ENCODE measurements around the gene RABGAP1L. TPM values are rescaled to one million over a fixed set of nuclear protein-coding genes. Genes with fewer than 3 reads are reported as not detected.
A peak's percentile ranks its signal among the peaks of the same experiment; 100 is the strongest.
"Not testable (repeated sequence)": the region's sequence is repeated elsewhere in the genome, so short reads cannot be mapped to it uniquely, and the experiment has no call there.

Gene RABGAP1L
- total RNA-seq, 1 donor from 2014 or later: 28.8 TPM

DNA sequence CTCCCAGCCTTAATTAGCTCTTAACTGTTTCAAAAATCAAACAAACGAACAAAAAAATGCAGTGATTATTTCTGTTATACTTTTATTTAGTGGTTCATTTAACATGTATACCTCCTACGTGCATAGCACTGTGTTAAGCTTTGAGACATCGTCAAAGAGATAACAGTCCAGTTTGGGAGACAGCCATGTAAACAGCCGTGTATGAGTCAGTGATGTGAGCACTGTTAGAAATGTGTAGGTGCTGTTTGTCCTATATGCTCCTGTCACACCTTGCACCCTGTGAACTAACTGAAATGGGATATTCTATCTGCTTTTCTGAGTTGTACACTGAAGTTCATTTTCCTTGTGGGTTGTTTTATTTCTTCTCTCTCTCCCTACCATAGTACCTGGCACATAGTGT lies 730.7 kb downstream of the RABGAP1L start:
- DNase-seq (ENCODE audit: low spot score): no peak
- Mint-ChIP-seq H3K9me3 (peaks cover 5% of the 10 kb centered on the region), H3K27ac (no peak overlapping the region)

DNA sequence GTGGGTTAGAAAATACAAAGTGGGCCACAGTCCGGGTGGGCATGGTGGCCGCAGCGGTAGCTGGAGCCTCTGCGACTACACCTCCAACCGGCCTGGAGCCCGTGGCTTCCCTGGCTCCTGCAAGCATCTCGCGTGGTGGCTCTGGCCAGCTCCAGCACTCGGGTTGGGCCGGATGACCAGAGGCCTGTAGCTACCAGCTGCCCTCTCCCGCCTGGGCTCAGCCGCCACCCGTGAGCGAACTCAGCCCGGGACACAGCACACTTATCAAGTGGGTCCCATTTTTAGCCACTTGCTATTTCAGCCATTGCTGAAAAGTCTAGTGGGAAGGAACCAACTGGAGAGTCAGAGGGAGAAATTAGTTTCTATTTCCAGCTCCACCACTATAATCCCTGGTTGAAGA lies 732.7 kb downstream of the RABGAP1L start:
- Mint-ChIP-seq H3K36me3 (ENCODE audit: low read depth) (no peaks in the 10 kb centered on the region), H3K9me3 (peaks cover 5% of the 10 kb centered on the region), H3K27ac (no peak overlapping the region), H3K27me3 (ENCODE audit: low read depth) (no peaks in the 10 kb centered on the region), H3K4me3 (ENCODE audit: low read depth) (no peak overlapping the region), H3K4me1 (ENCODE audit: low read depth) (peaks cover 2% of the 10 kb centered on the region)
- intact Hi-C loops (cut with micrococcal nuclease): no loop called here
- DNase-seq (ENCODE audit: low spot score): no peak

More for the DNA sequence above, 730.7 kb downstream of the RABGAP1L start:
- no peak overlapping the region for H3K4me3 Mint-ChIP-seq (ENCODE audit: low read depth)
- no peaks in the 10 kb centered on the region for H3K27me3 Mint-ChIP-seq (ENCODE audit: low read depth)
- intact Hi-C loops (cut with micrococcal nuclease): no loop called here
- no peaks in the 10 kb centered on the region for H3K36me3 Mint-ChIP-seq (ENCODE audit: low read depth)
- H3K4me1 Mint-ChIP-seq (ENCODE audit: low read depth): peaks cover 2% of the 10 kb centered on the region

DNA sequence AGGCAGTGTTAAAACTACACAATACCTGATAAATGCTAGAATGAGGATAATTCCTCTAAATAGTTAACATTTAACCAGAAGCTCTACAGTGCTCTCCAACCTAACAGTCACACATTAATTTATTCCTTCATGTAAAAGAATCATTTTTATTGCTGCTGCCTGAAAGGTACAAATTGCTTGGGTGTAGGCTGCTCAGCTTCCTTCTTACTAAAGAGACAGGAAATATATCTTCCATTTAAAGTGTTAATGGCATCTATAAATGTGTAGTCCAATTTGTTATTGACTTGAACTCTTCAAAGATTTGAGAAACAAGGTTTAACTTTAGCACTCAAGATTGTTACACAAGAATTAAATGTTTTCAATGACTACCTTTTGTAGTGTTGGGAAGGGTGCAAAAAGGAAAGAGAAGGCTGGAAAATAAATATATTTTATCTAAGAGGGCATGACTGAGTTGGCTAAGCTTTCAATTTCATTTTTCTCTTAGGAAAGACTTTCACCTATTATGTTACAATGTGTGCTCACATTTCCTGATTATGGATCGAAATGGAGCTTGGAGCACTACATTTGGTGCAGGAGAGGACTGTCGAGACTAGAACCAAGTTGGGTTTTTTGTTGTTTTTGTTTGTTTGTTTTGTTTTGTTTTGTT lies 734.9 kb downstream of the RABGAP1L start:
- no peak overlapping the region for H3K27ac Mint-ChIP-seq
- H3K27me3 Mint-ChIP-seq (ENCODE audit: low read depth): no peaks in the 10 kb centered on the region
- no peak overlapping the region for H3K4me3 Mint-ChIP-seq (ENCODE audit: low read depth)
- H3K36me3 Mint-ChIP-seq (ENCODE audit: low read depth): peaks cover 4% of the 10 kb centered on the region
- peaks cover 5% of the 10 kb centered on the region for H3K9me3 Mint-ChIP-seq
- intact Hi-C loops (cut with micrococcal nuclease): no loop called here
- no peak for DNase-seq (ENCODE audit: low spot score)
- peaks cover 2% of the 10 kb centered on the region for H3K4me1 Mint-ChIP-seq (ENCODE audit: low read depth)

DNA sequence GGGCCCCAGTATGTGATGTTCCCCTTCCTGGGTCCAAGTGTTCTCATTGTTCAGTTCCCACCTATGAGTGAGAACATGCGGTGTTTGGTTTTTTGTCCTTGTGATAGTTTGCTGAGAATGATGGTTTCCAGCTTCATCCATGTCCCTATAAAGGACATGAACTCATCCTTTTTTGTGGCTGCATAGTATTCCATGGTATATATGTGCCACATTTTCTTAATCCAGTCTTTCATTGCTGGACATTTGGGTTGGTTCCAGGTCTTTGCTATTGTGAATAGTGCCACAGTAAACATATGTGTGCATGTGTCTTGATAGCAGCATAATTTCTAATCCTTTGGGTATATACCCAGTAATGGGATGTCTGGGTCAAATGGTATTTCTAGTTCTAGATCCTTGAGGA lies 736.3 kb downstream of the RABGAP1L start:
- H3K27me3 Mint-ChIP-seq (ENCODE audit: low read depth); H3K36me3 Mint-ChIP-seq (ENCODE audit: low read depth); intact Hi-C loops (cut with micrococcal nuclease); DNase-seq (ENCODE audit: low spot score); H3K27ac Mint-ChIP-seq; H3K4me3 Mint-ChIP-seq (ENCODE audit: low read depth); H3K4me1 Mint-ChIP-seq (ENCODE audit: low read depth): not testable (repeated sequence)
- H3K9me3 Mint-ChIP-seq: peaks cover 17% of the 10 kb centered on the region

DNA sequence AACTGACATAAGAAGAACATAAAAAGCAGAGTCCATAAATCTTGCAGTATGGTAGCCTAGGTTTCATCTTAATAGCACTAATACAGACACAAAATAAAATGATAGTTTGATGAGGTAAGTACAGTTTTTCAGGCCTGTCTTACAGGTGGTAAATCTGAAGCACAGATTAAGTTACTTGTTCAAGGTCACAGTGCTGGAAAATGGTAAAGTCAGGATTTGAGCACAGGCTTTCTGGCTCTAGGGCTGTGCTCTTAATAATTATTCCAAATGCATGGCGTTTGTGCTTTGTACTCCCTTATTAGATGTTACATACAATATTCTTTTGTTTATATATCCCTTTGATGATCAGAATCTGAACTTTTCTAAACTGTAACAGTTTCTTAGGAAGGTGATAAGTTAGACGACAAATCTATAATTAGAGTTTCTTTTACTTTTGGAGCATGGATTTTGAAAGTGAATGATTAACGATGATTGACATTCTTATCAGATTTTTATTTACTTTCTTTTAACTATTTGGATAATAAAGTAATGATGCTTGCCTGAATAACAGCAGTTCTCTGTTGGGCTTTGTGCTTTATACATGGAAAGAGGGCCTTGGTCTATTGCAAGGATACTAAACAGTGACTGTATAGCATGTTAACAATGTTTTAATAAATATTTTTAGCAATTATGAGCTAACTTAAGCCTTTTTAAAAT lies 738.9 kb downstream of the RABGAP1L start:
- peaks cover 12% of the 10 kb centered on the region for H3K36me3 Mint-ChIP-seq (ENCODE audit: low read depth)
- no peak overlapping the region for H3K27ac Mint-ChIP-seq
- peaks cover 35% of the 10 kb centered on the region for H3K9me3 Mint-ChIP-seq
- no peak overlapping the region for H3K4me3 Mint-ChIP-seq (ENCODE audit: low read depth)
- DNase-seq (ENCODE audit: low spot score): no peak
- H3K27me3 Mint-ChIP-seq (ENCODE audit: low read depth): no peaks in the 10 kb centered on the region
- peaks cover 2% of the 10 kb centered on the region for H3K4me1 Mint-ChIP-seq (ENCODE audit: low read depth)
- intact Hi-C loops (cut with micrococcal nuclease): no loop called here

DNA sequence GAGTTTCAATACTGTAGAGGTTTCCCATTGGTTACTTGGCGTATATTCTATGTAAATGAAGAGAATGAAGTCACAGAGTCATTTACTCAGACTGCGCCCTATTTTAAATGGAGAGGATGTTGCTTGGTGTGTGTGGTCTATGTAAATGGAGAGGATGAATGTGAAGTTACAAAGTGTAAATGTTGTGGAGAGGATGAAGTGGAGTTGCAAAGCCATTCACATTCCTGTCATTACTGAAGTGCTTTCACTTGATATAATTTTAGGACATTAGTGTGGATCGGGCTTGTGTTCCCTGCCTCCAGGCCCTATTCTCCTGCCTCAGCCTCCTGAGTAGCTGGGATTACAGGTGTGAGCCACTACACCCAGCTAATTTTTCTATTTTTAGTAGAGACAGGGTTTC lies 741.0 kb downstream of the RABGAP1L start:
- Mint-ChIP-seq H3K9me3 (peaks cover 36% of the 10 kb centered on the region), H3K27ac (no peak overlapping the region), H3K27me3 (ENCODE audit: low read depth) (no peaks in the 10 kb centered on the region), H3K4me1 (ENCODE audit: low read depth) (no peaks in the 10 kb centered on the region), H3K36me3 (ENCODE audit: low read depth) (peaks cover 16% of the 10 kb centered on the region), H3K4me3 (ENCODE audit: low read depth) (no peak overlapping the region)
- intact Hi-C loops (cut with micrococcal nuclease): no loop called here
- no peak for DNase-seq (ENCODE audit: low spot score)

DNA sequence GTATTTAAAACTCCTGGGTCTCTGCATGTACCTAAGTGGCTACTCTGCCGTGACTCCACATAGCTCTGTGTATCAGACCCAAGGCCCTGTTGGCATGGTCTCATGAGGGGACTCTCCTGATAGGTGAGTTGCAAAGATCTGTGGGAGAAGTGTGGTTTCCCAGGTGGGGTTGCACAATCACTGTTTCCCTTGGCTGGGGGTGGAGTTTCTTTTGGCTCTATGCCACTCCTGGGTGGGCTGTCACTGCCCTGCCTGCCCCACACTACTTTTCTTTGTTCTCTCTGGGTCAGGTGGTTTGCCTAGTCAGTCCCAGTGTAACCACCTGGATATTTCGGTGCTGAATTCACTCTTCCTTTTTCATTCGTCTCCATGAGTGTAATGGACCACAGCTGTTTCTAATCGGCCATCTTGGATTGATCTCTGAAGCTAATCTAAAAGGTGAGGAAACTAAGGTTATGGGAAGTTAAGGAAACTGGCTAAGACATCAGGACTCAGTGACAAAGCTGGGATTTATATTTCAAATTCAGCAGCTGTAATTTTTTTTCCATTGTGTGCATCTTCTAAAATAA lies 743.3 kb downstream of the RABGAP1L start:
- intact Hi-C loops (cut with micrococcal nuclease): no loop called here
- Mint-ChIP-seq H3K9me3 (peaks cover 37% of the 10 kb centered on the region), H3K36me3 (ENCODE audit: low read depth) (peaks cover 21% of the 10 kb centered on the region), H3K27me3 (ENCODE audit: low read depth) (no peaks in the 10 kb centered on the region), H3K27ac (no peak overlapping the region), H3K4me3 (ENCODE audit: low read depth) (no peak overlapping the region), H3K4me1 (ENCODE audit: low read depth) (no peaks in the 10 kb centered on the region)
- DNase-seq (ENCODE audit: low spot score): no peak

DNA sequence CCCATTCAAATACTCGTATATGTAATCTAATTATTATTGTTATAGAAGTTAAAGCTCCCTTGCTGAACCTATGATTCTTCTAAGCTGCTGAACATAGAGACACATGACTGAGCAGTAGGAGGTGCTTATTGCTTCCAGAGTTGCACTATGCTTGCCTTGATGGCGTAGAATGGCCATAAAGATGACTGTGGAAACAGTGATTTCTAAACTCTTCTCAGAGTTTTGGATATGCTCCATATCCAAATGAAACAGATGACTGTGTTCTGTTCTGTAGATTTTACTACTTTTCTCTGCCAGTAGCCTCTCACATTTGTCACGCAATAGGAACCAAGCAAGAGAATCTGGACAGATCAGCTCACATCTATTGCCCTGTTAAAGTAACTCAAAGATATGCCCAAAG lies 752.3 kb downstream of the RABGAP1L start:
- peaks cover 42% of the 10 kb centered on the region for H3K4me1 Mint-ChIP-seq (ENCODE audit: low read depth)
- peaks cover 6% of the 10 kb centered on the region for H3K36me3 Mint-ChIP-seq (ENCODE audit: low read depth)
- no peak overlapping the region for H3K4me3 Mint-ChIP-seq (ENCODE audit: low read depth)
- no peaks in the 10 kb centered on the region for H3K27me3 Mint-ChIP-seq (ENCODE audit: low read depth)
- DNase-seq (ENCODE audit: low spot score): no peak
- intact Hi-C loops (cut with micrococcal nuclease): loop anchor here (1.0 kb wide), 2 partner anchors 57 to 112 kb away; no protein-coding TSS in a partner anchor
- peaks cover 12% of the 10 kb centered on the region for H3K9me3 Mint-ChIP-seq
- H3K27ac Mint-ChIP-seq: no peak overlapping the region

DNA sequence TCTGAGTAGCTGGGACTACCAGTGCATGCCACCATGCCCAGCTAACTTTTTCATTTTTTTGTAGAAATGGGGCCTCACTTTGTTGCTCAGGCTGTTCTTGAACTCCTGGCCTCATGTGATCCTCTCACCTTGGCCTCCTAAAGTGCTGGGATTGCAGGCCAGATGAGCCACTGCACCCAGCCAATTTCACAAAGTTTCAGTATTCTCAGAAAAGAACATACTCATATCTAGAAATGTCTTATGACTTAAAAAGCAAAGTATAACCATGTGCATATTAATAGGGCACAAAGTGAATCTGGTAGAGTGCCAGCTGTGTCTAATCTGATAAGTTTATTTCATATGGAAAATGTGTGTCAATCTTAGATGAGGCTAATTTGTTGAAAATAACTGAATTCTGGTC lies 752.9 kb downstream of the RABGAP1L start:
- peaks cover 2% of the 10 kb centered on the region for H3K36me3 Mint-ChIP-seq (ENCODE audit: low read depth)
- no peaks in the 10 kb centered on the region for H3K27me3 Mint-ChIP-seq (ENCODE audit: low read depth)
- peaks cover 46% of the 10 kb centered on the region for H3K4me1 Mint-ChIP-seq (ENCODE audit: low read depth)
- peak overlapping the region; percentile 28 for H3K27ac Mint-ChIP-seq
- intact Hi-C loops (cut with micrococcal nuclease): loop anchor here (1.0 kb wide), 2 partner anchors 56 to 113 kb away; no protein-coding TSS in a partner anchor
- H3K4me3 Mint-ChIP-seq (ENCODE audit: low read depth): no peak overlapping the region
- peaks cover 12% of the 10 kb centered on the region for H3K9me3 Mint-ChIP-seq
- no peak for DNase-seq (ENCODE audit: low spot score)

DNA sequence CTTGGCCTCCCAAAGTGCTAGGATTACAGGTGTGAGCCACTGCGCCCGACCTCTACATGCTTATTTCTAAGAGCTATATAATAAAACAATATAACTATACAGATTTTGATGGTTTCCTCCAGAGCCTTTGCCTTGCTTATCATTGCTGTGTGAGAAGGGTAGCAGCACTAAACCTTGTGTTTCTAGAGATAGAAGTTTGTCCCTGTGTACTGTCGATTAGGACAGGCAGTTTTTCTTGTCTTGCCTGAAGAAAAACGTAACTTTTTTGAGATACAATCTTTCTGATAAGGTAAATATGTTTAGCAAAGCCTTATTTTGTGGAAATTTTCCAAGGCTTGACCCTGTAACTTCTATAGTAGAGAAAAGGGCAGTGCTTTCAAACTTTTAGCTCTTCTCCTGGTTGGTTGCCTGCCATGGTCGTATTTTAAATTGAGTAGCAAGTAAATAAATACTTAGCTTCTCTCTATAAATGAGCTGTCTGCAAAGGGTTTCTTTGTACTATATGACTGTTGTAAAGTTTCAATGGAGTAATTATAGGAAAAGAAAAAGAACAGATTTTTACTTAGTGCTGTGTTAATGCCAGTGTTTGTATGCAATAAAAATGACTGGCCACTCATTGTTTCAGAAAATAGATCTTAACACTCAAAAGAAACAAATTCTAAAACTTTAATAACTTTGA lies 754.0 kb downstream of the RABGAP1L start:
- intact Hi-C loops (cut with micrococcal nuclease): no loop called here

DNA sequence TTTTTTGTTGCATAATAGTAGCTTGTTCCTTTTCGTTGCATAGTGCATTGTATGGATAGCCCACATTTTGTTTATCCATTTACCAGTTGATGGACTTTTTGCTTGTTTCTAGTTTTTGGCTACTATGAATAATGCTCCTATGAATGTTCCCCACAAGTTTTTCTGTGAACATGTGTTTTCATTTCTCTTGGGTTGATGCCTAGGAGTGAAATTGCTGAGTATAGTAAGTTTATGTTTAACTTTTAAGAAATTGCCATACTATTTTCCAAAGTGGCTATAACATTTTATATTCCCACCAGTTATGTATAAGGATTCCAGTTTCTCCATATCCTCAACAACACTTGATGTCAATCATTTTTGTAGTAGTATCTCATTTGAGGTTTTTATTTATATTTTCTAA lies 755.7 kb downstream of the RABGAP1L start:
- Mint-ChIP-seq H3K9me3 (peaks cover 2% of the 10 kb centered on the region), H3K4me3 (ENCODE audit: low read depth) (no peak overlapping the region), H3K4me1 (ENCODE audit: low read depth) (peaks cover 39% of the 10 kb centered on the region), H3K27me3 (ENCODE audit: low read depth) (no peaks in the 10 kb centered on the region), H3K36me3 (ENCODE audit: low read depth) (peaks cover 1% of the 10 kb centered on the region), H3K27ac (no peak overlapping the region)
- no peak for DNase-seq (ENCODE audit: low spot score)
- intact Hi-C loops (cut with micrococcal nuclease): no loop called here

More for the DNA sequence above, 754.0 kb downstream of the RABGAP1L start:
- DNase-seq (ENCODE audit: low spot score): no peak
- no peak overlapping the region for H3K4me3 Mint-ChIP-seq (ENCODE audit: low read depth)
- no peaks in the 10 kb centered on the region for H3K27me3 Mint-ChIP-seq (ENCODE audit: low read depth)
- peaks cover 5% of the 10 kb centered on the region for H3K9me3 Mint-ChIP-seq
- peaks cover 2% of the 10 kb centered on the region for H3K36me3 Mint-ChIP-seq (ENCODE audit: low read depth)
- no peak overlapping the region for H3K27ac Mint-ChIP-seq
- H3K4me1 Mint-ChIP-seq (ENCODE audit: low read depth): peaks cover 46% of the 10 kb centered on the region

DNA sequence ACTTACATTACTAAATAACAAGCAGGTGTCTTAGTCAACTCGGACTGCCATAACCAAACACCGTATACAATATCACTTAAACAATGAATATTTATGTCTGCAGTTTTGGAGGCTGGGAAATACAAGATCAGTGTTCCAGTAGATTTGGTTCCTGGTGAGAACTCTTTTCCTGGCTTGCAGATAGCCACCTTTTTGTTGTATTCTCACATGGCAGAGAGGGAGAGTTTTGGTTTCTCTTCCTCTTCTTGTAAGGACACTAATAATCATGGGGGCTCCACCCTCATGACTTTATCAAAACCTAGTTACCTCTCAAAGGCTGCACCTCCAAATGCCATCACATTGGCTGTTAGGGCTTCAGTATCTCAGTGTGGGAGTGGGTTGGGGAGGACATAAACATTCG lies 757.5 kb downstream of the RABGAP1L start:
- Mint-ChIP-seq H3K9me3 (peaks cover 11% of the 10 kb centered on the region), H3K27ac (no peak overlapping the region), H3K4me3 (ENCODE audit: low read depth) (no peak overlapping the region), H3K27me3 (ENCODE audit: low read depth) (no peaks in the 10 kb centered on the region), H3K36me3 (ENCODE audit: low read depth) (peaks cover 3% of the 10 kb centered on the region), H3K4me1 (ENCODE audit: low read depth) (peaks cover 29% of the 10 kb centered on the region)
- intact Hi-C loops (cut with micrococcal nuclease): loop anchor here (2.0 kb wide), 1 partner anchor 22 kb away; no protein-coding TSS in a partner anchor
- no peak for DNase-seq (ENCODE audit: low spot score)

DNA sequence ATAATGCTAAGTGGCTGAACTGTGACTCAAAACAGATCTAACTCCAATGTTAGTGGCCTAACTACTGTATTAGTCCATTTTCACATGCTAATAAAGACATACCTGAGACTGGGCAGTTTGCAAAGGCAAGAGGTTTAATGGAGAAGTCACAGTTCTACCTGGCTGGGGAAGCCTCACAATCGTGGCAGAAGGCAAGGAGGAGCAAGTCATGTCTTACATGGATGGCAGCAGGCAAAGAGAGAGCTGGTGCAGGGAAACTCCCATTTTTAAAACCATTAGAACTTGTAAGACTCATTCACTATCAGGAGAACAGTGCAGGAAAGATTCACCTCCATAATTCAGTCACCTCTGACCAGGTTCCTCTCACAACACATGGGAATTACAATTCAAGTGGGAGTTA lies 760.8 kb downstream of the RABGAP1L start:
- no peak for DNase-seq (ENCODE audit: low spot score)
- H3K4me1 Mint-ChIP-seq (ENCODE audit: low read depth): peaks cover 10% of the 10 kb centered on the region
- H3K27me3 Mint-ChIP-seq (ENCODE audit: low read depth): no peaks in the 10 kb centered on the region
- no peak overlapping the region for H3K27ac Mint-ChIP-seq
- peaks cover 15% of the 10 kb centered on the region for H3K9me3 Mint-ChIP-seq
- no peak overlapping the region for H3K4me3 Mint-ChIP-seq (ENCODE audit: low read depth)
- H3K36me3 Mint-ChIP-seq (ENCODE audit: low read depth): peaks cover 3% of the 10 kb centered on the region
- intact Hi-C loops (cut with micrococcal nuclease): no loop called here

All from activated T-helper 2 cell treated with anti-CD3 and anti-CD28 coated beads, Interferon-gamma antibody, Interleukin-2, Interleukin-4, amounts not matched to agents 10 μg/mL and 5 μg/mL and 100 μg/mL, durations not matched to agents 14 hours and 24 hours and 36 hours (primary cell).